ENCODE measurements around the gene KPNA6. TPM values are rescaled to one million over a fixed set of nuclear protein-coding genes. Genes with fewer than 3 reads are reported as not detected.

The KPNA6 gene
- total RNA-seq, 1 donor from 2014 or later: 63.6 TPM

DNA sequence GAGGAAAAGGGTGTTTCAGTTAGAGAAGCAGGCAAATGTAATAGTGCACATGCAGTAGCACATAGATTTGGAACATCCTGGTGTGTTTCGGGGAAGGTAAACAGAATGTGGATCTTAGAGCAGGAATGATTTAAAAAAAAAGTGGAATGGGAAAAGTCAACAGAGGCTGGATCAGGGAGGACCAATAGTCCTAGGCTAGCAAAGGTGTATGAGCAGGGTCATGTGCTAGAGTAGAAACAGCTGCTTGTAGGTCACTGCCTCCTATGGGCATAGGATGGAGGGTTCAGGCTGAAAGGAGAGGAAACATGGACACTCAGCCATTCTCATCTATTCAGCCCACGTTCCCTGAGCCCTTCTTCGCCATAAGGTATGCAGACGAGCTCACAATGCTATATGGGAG lies 3.7 kb upstream of the KPNA6 start:
- TF ChIP-seq, protein P1, sequence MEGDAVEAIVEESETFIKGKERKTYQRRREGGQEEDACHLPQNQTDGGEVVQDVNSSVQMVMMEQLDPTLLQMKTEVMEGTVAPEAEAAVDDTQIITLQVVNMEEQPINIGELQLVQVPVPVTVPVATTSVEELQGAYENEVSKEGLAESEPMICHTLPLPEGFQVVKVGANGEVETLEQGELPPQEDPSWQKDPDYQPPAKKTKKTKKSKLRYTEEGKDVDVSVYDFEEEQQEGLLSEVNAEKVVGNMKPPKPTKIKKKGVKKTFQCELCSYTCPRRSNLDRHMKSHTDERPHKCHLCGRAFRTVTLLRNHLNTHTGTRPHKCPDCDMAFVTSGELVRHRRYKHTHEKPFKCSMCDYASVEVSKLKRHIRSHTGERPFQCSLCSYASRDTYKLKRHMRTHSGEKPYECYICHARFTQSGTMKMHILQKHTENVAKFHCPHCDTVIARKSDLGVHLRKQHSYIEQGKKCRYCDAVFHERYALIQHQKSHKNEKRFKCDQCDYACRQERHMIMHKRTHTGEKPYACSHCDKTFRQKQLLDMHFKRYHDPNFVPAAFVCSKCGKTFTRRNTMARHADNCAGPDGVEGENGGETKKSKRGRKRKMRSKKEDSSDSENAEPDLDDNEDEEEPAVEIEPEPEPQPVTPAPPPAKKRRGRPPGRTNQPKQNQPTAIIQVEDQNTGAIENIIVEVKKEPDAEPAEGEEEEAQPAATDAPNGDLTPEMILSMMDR (conservative IDR thresholded peaks at IDR 0.05): no peak
- Mint-ChIP-seq H3K36me3 (ENCODE audit: low read depth) (no peaks in the 10 kb centered on the region), H3K4me1 (peaks cover 17% of the 10 kb centered on the region), H3K4me3 (peak overlapping the region; percentile 6), H3K27ac (ENCODE audit: unreplicated experiment) (no peak overlapping the region), H3K9me3 (no peaks in the 10 kb centered on the region), H3K27me3 (ENCODE audit: low read depth) (no peaks in the 10 kb centered on the region)
- DNase-seq (ENCODE audit: low read depth, low spot score): no peak

DNA sequence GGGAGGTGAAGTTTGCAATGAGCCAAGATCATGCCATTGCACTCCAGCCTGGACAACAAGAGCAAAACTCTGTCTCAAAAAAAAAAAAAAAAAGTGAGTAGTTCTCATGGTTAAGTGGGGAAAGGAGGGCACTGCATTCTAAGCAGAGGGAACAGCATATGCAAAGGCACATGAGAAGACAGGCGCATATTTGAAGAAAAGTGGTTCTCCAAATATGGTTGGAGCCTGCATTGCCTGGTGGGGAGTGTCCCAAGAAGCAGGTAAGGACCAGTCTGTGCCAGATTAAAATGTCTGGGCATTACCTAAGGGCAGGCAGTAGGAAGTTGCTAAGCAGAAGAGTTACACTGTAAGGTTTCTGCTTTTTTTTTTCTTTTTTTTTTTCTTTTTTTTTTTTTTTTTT lies 2.5 kb upstream of the KPNA6 start:
- DNase-seq (ENCODE audit: low read depth, low spot score): no peak
- H3K9me3 Mint-ChIP-seq: no peaks in the 10 kb centered on the region
- TF ChIP-seq, protein P1 (conservative IDR thresholded peaks at IDR 0.05): no peak
- H3K27ac Mint-ChIP-seq (ENCODE audit: unreplicated experiment): no peak overlapping the region
- no peaks in the 10 kb centered on the region for H3K27me3 Mint-ChIP-seq (ENCODE audit: low read depth)
- peaks cover 23% of the 10 kb centered on the region for H3K4me1 Mint-ChIP-seq
- peak overlapping the region; percentile 65 for H3K4me3 Mint-ChIP-seq
- H3K36me3 Mint-ChIP-seq (ENCODE audit: low read depth): no peaks in the 10 kb centered on the region

DNA sequence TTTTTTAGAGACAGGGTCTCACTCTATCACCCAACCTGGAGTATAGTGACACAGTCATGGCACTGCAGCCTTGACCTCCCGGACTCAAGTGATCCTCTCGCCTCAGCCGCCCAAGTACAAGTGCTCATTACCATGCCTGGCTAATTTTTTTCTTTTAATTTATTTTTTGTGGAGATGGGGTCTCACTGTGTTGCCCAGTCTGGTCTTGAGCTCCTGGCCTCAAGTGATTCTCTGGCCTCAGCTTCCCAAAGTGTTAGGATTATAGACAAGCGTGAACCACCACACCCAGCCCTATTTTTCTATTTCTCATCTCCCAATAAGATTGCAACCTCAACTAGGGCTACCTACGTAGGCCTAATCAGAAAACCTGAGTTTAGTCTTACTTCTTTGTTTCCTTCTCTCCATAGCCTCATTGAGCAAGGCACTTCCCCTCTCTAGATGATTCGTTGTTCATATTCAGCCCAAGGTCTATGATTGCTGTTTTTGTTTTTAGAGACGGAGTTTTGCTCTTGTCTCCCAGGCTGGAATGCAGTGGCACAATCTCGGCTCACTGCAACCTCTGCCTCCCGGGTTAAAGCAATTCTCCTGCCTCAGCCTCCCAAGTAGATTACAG lies 1.1 kb upstream of the KPNA6 start:
- peak overlapping the region; percentile 98 for H3K4me3 Mint-ChIP-seq
- TF ChIP-seq, protein P1 (conservative IDR thresholded peaks at IDR 0.05): no peak
- H3K36me3 Mint-ChIP-seq (ENCODE audit: low read depth): no peaks in the 10 kb centered on the region
- H3K27ac Mint-ChIP-seq (ENCODE audit: unreplicated experiment): no peak overlapping the region
- H3K27me3 Mint-ChIP-seq (ENCODE audit: low read depth): no peaks in the 10 kb centered on the region
- H3K9me3 Mint-ChIP-seq: no peaks in the 10 kb centered on the region
- no peak for DNase-seq (ENCODE audit: low read depth, low spot score)
- peaks cover 33% of the 10 kb centered on the region for H3K4me1 Mint-ChIP-seq

DNA sequence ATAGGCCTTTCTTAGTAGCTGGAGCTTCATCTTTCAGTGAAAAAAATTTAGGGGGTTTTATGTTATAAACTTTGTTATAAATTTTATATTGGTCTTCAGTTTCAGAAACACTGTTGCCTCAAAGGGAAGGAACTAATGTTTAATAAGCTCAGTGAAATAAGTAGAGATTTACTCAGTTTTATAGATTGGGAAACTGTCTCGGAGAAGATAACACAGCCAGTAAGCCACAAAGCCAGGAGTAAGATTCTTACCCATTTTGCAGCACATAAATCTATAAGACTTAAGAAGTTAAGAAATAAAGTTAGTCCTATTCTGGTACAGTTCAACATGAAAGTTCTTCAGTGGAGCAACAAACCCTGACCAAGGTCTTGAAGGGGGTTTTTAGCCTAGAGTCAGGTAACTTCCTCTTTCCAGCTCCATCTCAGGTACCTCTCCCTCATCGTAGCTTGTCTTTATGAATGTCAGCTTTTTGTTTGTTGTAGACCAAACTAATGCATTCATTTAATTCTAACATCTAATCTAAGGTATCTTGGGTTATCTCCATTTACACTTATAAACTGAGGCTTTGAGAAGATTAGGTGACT lies 3.3 kb downstream of the KPNA6 start:
- Mint-ChIP-seq H3K27ac (ENCODE audit: unreplicated experiment) (no peak overlapping the region), H3K9me3 (no peaks in the 10 kb centered on the region), H3K27me3 (ENCODE audit: low read depth) (no peaks in the 10 kb centered on the region), H3K4me3 (peak overlapping the region; percentile 80), H3K4me1 (peaks cover 34% of the 10 kb centered on the region), H3K36me3 (ENCODE audit: low read depth) (no peaks in the 10 kb centered on the region)
- TF ChIP-seq, protein P1 (conservative IDR thresholded peaks at IDR 0.05): no peak
- DNase-seq (ENCODE audit: low read depth, low spot score): no peak

DNA sequence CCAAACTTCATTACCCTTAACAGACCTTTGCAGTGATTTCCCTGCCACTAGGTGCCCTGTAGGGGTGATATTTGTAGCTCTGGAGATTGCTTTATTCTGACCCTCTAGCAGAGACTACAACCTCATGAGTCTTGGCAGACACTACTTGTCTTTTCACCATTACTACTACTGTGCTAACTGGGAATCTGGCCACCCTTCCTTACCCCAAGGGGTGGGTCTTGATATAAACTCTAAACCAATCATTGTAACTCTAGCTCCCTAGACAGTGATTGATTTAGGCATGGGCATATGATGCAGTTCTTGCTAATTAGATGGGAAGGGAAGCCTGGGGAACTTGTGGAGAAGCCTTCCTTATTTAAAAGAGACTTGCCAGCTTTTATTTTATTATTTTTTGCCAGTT lies 3.9 kb downstream of the KPNA6 start:
- TF ChIP-seq, protein P1 (conservative IDR thresholded peaks at IDR 0.05): no peak
- Mint-ChIP-seq H3K9me3 (no peaks in the 10 kb centered on the region), H3K27me3 (ENCODE audit: low read depth) (no peaks in the 10 kb centered on the region), H3K27ac (ENCODE audit: unreplicated experiment) (no peak overlapping the region), H3K4me3 (peak overlapping the region; percentile 80), H3K36me3 (ENCODE audit: low read depth) (no peaks in the 10 kb centered on the region), H3K4me1 (peaks cover 36% of the 10 kb centered on the region)
- no peak for DNase-seq (ENCODE audit: low read depth, low spot score)

All from neural crest cell (in vitro differentiated cells).